Ishikawa (cell line): ENCODE data around the gene ROPN1B.

Experiments
- CEBPB ChIP-seq: IDR thresholded peaks from 2 replicates; pipeline ENCODE4 v1.6.1; 2012
- CREB1 ChIP-seq: IDR thresholded peaks from 2 replicates; pipeline ENCODE4 v1.6.1; 2012; ENCODE audit warnings: low read depth
- EGR1 ChIP-seq: IDR thresholded peaks from 2 replicates; pipeline ENCODE4 v1.6.1; 2012
- EP300 ChIP-seq: IDR thresholded peaks from 2 replicates; pipeline ENCODE4 v1.6.1; 2012; ENCODE audit warnings: borderline replicate concordance
- FOXM1 ChIP-seq: IDR thresholded peaks from 2 replicates; pipeline ENCODE4 v1.6.1; 2012; ENCODE audit warnings: low read depth, borderline replicate concordance
- MAX ChIP-seq: IDR thresholded peaks from 2 replicates; pipeline ENCODE4 v1.6.1; 2012
- NFIC ChIP-seq: IDR thresholded peaks from 2 replicates; pipeline ENCODE4 v1.6.1; 2012
- RAD21 ChIP-seq: IDR thresholded peaks from 2 replicates; pipeline ENCODE4 v1.6.1; 2012; ENCODE audit warnings: low read depth
- TAF1 ChIP-seq: IDR thresholded peaks from 2 replicates; pipeline ENCODE4 v1.6.1; 2012; ENCODE audit warnings: low read depth, mild to moderate bottlenecking
- TCF12 ChIP-seq: IDR thresholded peaks from 2 replicates; pipeline ENCODE4 v1.6.1; 2012; ENCODE audit warnings: low read depth
- TEAD4 ChIP-seq: IDR thresholded peaks from 2 replicates; pipeline ENCODE4 v1.6.1; 2012
- YY1 ChIP-seq: IDR thresholded peaks from 2 replicates; pipeline ENCODE4 v1.6.1; 2012; ENCODE audit warnings: low read depth
- ZBTB7A ChIP-seq: IDR thresholded peaks from 2 replicates; pipeline ENCODE4 v1.6.1; 2012; ENCODE audit warnings: low read depth
- TF ChIP-seq, protein P1 (sequence below): IDR thresholded peaks from 2 replicates; pipeline ENCODE4 v1.6.1; 2012
- TF ChIP-seq, protein P2 (sequence below): IDR thresholded peaks from 2 replicates; pipeline ENCODE4 v1.6.1; 2012; ENCODE audit warnings: low read depth, mild to moderate bottlenecking

ROPN1B gene

DNA sequence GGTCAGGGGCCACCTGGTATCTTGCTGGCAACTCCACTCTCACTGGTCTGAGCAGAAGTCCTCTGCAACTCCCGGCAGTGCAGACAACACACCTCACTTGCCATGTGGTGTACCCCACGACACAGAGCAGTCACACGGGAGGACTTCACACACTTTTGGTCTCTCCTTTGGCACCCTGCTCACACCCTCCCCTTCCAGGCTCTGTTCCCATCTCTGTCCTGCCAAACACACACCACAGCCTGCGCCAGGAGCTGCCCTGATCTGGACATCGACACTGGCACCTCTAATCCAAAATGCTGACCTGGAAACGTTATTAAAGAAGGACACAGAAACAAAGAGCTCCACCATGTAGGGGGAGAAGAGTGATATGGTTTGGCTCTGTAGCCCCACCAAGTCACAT is 57.8 kb downstream of the ROPN1B start:
- no peak for TF ChIP-seq TEAD4
- TF ChIP-seq NFIC = no peak
- no peak for TF ChIP-seq RAD21

GRCh38 chr3:126028096-126028495 is 59.1 kb downstream of the ROPN1B start:
- TF ChIP-seq NFIC (no peak), TCF12 (no peak)
- TF ChIP-seq, protein P1, sequence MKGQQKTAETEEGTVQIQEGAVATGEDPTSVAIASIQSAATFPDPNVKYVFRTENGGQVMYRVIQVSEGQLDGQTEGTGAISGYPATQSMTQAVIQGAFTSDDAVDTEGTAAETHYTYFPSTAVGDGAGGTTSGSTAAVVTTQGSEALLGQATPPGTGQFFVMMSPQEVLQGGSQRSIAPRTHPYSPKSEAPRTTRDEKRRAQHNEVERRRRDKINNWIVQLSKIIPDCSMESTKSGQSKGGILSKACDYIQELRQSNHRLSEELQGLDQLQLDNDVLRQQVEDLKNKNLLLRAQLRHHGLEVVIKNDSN = peak; percentile 16; the same call in 1 of the 2 replicates

DNA sequence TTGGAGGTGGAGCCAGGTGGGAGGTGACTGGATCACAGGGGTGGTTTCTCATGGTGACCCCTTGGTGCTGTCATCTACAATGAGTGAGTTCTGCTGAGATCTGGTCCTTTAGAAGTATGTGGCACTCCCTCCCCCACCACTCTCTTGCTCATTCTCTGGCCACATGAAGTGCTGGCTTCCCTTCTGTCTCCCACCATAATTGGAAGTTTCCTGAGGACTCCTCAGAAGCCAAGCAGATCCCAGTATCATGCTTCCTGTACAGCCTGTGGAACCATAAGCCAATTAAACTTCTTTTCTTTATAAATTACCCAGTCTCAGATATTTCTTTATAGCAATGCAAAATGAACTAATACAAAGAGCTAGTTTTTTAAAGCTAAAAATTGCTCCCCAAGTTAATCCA is 60.3 kb downstream of the ROPN1B start:
- no peak for TF ChIP-seq CEBPB
- no peak for TF ChIP-seq TEAD4
- TF ChIP-seq RAD21 = no peak
- TF ChIP-seq EGR1 = no peak
- TF ChIP-seq NFIC = no peak
- no peak for TF ChIP-seq ZBTB7A
- TF ChIP-seq FOXM1 = no peak
- TF ChIP-seq YY1 = no peak
- TF ChIP-seq, protein P1 = no peak
- TF ChIP-seq EP300 = no peak
- TF ChIP-seq MAX = no peak
- TF ChIP-seq TCF12 = no peak
- TF ChIP-seq TAF1 = no peak
- no peak for TF ChIP-seq CREB1
- TF ChIP-seq, protein P2, sequence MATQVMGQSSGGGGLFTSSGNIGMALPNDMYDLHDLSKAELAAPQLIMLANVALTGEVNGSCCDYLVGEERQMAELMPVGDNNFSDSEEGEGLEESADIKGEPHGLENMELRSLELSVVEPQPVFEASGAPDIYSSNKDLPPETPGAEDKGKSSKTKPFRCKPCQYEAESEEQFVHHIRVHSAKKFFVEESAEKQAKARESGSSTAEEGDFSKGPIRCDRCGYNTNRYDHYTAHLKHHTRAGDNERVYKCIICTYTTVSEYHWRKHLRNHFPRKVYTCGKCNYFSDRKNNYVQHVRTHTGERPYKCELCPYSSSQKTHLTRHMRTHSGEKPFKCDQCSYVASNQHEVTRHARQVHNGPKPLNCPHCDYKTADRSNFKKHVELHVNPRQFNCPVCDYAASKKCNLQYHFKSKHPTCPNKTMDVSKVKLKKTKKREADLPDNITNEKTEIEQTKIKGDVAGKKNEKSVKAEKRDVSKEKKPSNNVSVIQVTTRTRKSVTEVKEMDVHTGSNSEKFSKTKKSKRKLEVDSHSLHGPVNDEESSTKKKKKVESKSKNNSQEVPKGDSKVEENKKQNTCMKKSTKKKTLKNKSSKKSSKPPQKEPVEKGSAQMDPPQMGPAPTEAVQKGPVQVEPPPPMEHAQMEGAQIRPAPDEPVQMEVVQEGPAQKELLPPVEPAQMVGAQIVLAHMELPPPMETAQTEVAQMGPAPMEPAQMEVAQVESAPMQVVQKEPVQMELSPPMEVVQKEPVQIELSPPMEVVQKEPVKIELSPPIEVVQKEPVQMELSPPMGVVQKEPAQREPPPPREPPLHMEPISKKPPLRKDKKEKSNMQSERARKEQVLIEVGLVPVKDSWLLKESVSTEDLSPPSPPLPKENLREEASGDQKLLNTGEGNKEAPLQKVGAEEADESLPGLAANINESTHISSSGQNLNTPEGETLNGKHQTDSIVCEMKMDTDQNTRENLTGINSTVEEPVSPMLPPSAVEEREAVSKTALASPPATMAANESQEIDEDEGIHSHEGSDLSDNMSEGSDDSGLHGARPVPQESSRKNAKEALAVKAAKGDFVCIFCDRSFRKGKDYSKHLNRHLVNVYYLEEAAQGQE = no peak

GRCh38 chr3:126030455-126030854 is 61.5 kb downstream of the ROPN1B start:
- TF ChIP-seq, protein P2 = no peak
- TF ChIP-seq FOXM1 (no peak), TCF12 (no peak), MAX (no peak), CREB1 (no peak), EP300 (no peak), YY1 (no peak), ZBTB7A (no peak), TAF1 (no peak), EGR1 (no peak), NFIC (no peak), TEAD4 (no peak), RAD21 (no peak), CEBPB (no peak)
- TF ChIP-seq, protein P1 = no peak

DNA sequence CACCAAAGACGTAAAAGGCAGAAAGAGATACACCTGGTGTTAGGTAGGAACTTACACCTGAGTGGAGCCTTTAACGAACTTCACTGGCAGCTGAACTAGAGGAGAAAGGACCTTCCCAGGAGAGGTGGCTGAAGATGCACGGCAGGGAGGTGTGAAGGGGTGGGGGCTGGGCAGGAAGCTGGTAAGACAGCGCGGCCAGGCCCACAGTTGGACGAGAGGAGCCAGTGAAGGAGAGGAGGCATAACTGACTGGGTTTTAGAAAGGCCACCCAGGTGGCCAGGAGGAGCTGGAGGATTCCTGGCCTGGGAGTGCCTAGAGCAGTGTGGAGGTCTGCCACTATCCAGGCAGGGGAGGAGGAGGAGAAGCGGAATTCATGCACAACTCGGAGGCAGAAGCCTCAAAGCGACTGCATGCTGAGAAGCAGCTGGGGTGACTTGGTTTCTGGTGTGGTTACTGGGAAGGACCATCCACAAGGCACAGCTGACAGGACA is 63.0 kb downstream of the ROPN1B start:
- TF ChIP-seq MAX (no peak), CEBPB (no peak), NFIC (no peak), EP300 (no peak), TEAD4 (no peak), TCF12 (no peak), EGR1 (no peak), TAF1 (no peak), FOXM1 (no peak)
- TF ChIP-seq, protein P2 = no peak
